Stimulated activated CD4-positive, alpha-beta T cell treated with anti-CD3 and anti-CD28 coated beads, TNF-alpha, amount 100 ng/mL, for 48 hours (primary cell): ENCODE measurements around the gene DSTYK.
"Not testable (repeated sequence)": the region's sequence is repeated elsewhere in the genome, so short reads cannot be mapped to it uniquely, and the experiment has no call there.

Experiments
- DNase-seq, 3 donors: peaks; one replicate each; pipeline ENCODE4 v3.0.0-alpha.2; 2020; ENCODE audit warnings: low read depth in 3 of 3

The DSTYK gene

GRCh38 chr1:205241366-205242030 lies 30.0 kb upstream of the DSTYK start:
- no peak for DNase-seq

DNA sequence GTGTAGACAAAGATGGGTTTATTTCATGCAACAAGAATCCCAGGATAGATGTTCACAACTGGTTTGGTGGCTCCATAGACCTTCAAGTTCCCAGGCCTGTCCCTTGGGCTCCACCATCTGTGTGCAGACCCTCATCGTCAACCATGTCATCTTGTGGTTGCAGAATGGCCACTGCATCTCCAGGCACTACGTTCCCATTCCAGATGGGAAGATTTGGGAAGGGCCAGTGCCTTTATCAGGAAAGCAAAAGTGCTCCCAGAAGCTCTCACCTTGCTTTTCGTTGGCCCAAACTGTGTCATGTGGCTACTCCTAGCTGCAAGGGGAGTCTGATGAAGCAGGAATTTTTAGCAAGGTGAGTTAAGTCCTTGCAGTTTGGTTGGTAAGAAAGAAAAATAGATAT lies 29.1 kb upstream of the DSTYK start:
- DNase-seq = no peak

DNA sequence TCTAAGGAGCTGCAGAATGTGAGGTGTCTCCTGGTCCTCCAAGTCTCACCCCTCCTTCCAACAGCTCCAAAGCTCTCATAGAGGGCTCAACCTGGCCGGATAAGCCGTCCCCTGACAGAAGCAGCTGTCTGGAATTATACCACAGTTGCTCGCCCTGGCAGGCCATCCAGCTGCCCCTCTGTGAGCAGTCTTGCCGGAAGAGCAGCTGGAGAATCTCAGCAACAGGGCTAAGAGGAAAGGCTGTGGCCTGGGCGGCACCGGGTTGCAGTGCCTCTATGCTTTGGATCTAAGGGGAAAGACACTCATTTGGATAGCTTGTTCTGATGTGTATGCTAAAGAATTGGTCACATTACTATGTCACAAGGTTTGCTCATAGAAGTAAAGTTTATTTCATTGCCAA lies 28.6 kb upstream of the DSTYK start:
- DNase-seq = no peak

DNA sequence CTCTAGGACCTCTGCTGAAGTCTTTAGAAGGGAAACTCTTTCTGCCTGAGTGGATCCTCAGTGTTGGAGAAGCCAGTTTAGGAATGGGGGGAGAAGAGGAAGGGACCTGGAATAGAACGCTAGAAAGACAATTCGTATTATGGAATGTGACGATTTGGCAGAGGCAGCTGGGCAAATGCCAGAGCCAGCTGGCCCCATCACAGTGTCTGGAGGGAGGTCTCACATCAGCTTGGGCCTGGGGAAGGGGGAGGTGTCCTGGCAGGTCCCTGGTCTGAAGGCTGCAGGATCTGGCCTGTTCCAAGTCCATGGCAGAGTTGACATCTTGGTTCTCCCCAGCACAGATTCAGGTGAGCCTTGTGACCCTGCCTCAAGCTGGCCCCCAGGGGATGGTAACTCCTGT lies 27.6 kb upstream of the DSTYK start:
- DNase-seq = no peak

DNA sequence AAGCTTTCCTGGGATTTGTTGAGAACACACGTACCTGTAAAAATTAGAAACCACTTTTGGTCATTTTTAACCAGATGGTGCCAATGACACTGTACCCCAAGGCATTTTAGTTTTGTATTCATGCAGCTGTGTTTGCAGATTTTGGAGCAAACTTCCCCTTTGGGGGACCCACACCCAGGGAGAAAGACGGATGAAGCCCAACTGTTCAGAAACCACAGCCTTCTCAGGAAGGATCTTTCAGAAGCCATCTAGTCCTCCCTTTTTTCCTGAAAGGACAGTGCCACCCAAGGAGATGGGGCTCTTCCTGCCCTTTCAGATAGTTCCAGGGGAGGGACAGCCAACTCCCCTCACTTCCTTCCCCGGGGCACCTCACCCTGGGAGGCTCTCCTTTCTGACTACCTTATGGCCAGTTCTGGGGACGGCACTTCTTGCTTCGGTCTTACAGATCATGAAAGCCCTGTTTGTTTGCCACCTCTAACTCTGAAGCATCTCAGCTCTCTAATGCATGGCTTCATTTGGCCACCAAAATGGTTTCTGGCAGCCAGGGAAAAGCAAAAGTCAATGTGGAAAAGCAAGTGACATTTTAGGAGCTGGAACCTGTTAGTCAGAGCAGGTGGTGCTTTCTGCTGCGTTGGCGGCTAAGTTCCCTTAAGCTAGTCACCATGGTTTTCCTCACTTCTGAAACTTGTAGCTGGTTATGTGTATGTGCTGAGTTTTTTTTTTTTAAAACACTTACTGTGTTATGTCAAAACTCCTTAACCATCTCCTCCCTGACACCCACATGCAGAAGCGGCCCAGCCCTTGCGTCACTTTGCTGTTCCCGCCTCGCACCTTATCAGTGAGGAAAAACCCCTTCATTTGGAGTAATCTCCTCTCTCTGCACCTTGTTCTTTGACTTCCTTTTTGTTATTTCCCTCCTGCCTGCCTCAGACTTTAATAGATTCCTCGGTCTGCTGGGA lies 26.3 kb upstream of the DSTYK start:
- peak in 2 of 3 donors; percentile 39 to 57 for DNase-seq

- DNase-seq = no peak
Measured at GRCh38 chr1:205236951-205237475, 25.5 kb upstream of the DSTYK start.

DNA sequence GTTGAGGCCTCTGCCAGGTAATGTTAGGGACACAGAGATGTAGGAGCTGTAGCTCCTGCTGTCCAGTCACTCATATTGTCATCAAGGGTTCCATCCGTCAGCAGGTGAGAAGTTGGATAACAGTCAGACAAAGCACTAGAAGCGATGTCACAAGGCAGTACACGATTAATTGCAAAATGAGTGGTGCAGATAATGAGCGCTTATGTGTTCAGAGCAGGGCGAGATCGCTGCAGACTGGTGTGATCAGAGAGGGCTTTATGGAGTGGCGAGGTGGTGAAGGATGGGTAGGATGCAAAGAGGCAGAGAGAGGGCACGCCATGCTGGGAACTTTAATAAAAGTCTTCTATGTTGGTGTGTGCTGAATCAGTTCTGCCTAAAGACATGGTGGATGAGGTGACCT lies 25.0 kb upstream of the DSTYK start:
- DNase-seq = no peak

- no peak for DNase-seq
Measured at GRCh38 chr1:205235951-205236350, 24.4 kb upstream of the DSTYK start.

DNA sequence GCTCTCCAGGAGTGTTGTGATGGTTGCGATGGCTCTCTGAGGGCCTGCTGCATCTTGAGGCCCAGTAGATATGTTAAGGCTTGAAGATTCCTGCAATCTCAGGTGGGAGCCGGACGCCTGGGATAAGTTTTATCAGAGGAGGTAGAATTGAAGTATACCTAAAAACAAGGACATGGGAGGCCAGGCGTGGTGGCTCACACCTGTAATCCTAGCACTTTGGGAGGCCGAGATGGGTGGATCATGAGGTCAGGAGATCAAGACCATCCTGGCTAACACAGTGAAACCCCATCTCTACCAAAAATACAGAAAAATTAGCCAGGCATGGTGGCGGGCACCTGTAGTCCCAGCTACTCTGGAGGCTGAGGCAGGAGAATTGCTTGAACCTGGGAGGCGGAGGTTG lies 22.5 kb upstream of the DSTYK start:
- DNase-seq = not testable (repeated sequence)

GRCh38 chr1:205232945-205233397 lies 21.5 kb upstream of the DSTYK start:
- DNase-seq = no peak

- no peak for DNase-seq
Measured at GRCh38 chr1:205232127-205232820, 20.8 kb upstream of the DSTYK start.

DNA sequence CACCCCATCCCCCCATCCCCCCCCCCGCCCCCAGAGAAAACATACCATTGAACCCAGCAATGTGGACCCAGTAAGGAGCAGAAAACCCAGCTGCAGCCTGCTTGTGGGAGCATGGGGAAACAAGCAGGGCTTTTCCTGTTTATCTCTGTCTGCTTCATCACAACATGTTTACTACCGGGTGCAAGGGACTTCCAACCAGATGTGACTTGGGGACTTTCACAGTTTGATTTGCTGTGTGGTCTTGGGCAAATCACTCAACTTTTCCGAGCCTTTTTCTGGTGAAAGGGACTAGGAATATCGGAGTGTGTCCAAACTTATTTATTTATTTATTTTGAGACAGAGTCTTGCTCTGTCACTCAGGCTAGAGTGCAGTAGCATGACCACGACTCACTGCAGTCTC lies 19.5 kb upstream of the DSTYK start:
- no peak for DNase-seq

DNA sequence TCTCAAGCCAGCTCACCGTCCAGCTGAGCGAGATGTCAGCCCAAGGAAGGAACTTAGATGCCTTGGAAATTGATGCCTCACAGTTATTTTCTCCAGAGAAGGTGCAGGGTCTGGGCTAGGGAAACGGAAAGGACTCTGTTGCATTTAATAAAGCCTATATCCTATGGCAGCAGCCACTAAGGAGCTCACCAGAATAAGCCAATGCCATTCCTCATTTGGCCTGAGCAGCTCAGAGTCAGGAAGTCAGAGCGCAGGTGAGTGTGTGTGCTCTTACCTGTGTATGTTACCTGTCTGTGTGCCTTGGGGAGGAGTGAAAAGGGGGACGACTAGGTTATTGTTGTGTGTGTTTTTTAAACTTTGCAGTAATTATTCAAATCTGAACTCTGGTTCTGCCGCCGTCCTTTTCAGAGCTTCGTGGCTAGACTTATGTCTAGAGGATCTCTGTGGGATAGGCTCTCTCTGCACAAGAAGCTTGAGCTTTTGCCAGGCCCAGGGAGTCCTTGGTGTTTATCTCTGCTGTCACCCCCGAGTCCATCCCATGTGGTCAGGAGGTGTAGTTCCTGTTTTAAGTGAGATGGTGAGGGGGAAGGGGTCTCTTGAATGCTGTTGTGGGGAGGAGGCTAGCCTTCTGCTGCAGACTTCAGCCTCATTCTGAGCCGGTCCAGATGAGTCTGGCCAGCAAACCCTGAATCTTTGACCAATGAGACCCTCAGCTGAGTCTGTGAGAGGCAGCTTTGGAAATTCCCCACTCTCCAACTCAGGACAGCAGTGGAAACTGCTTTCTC lies 18.6 kb upstream of the DSTYK start:
- no peak for DNase-seq

GRCh38 chr1:205229399-205229871 lies 17.9 kb upstream of the DSTYK start:
- DNase-seq = peak in 2 of 3 donors; percentile 61 to 62

GRCh38 chr1:205228093-205228521 lies 16.6 kb upstream of the DSTYK start:
- no peak for DNase-seq

DNA sequence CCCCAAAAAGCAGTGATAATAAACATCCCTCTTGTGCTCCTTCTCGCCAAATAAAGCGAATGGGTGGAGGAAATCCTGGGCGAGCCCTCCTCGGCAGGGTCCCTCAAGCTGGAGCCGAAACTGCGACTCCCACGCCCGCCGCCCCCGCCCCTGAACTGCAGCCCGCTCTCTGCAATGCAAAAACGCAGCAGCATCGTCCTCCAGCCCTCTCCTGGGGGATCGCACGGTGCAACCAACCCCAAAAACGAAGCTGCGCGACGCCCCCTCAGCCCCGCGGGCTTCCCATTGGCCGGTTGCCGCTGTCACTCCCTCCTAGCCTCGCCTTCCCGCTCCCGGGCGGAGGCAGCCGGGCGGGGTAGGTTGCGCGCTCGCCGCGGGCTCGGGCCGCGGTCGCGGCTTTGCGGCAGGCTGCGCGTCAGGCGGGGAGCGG lies 16.1 kb upstream of the DSTYK start, which contains the start of gene TMCC2:
Gene TMCC2 (plus strand): TSS at position 363 of the 430 bp plus-strand sequence. CDS start 619 bp downstream, outside the sequence.
- DNase-seq = peak; percentile 67 to 79 (median 70)

- DNase-seq = no peak
Measured at GRCh38 chr1:205226868-205227583, 15.5 kb upstream of the DSTYK start.

DNA sequence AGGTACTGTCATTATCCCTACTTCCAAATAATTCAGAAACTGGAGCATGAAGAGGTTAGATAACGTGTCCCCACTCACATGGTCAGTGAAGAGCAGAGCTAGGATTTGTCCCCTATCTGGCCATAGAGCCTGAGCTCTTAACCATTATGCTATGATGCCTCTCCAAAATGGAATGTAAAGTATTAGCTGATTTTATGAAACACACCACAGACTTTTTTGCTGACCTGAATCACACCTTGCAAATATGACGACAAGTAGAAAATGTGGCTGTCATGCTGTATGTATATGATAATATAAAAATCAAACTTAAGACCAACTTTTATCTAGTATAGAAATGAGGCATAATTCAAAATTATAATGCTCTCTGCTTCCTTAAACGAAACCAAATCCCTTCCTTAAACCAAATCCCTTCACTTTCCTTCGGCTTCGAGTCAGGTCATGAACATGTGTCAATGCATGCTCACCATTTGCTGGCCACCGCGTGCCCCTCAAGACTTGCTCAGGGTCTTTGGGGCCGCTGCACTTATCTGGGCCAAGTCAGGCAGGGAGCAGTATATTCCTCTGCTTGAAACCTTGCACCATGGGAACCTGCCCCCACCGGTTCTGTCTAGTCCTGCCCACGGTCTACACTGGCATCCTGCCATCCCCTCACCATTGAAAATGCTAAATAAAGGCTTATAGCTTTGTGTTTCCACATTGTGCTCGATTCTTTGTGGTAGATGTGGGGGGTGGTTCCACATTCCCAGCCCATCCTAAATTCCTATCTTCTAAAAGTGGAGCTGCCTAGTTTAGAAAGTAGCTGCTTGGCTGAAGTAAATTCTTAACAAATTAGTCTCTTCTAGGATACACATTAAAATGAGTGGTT lies 14.6 kb upstream of the DSTYK start:
- no peak for DNase-seq

DNA sequence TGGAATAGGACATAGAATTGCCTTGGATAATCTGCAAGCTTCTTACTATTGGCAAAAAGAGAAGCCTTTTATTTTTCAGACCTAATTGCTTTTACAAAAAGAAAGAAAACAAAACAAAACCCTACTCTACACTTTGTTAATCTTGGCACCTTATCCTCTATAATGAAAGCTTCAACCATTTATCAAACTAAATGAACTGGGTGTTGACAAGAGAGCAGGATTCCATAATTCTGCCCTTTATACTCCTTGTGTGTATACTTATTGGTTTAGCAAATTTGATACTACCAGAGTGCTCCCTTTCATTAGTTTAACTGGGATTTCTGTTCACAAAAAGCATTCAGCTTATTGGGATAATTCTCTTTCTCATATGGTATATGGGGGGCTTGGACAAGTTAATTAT lies 13.2 kb upstream of the DSTYK start:
- no peak for DNase-seq
